Measurements from ENCODE around the gene SOCS3.
A peak's percentile ranks its signal among the peaks of the same experiment; 100 is the strongest.

SOCS3 gene

GRCh38 chr17:78398390-78398789 lies 38.5 kb upstream of the SOCS3 start:
- H3K79me1 ChIP-seq (ENCODE audit: low read depth, low read length): peaks cover 19% of the 10 kb centered on the region
- DNase-seq (ENCODE audit: low spot score): no peak
- no peak overlapping the region for H2BK15ac ChIP-seq (ENCODE audit: low read length)
- H3K36me3 ChIP-seq (replicated peaks in 1 of 2; ENCODE audit: control insufficient read depth in 2 of 2, insufficient read depth in 2 of 2, low read length in 2 of 2): peaks cover 57 to 94% of the 10 kb centered on the region in 2 donors
- no peak overlapping the region for H3K9ac ChIP-seq (ENCODE audit: low read depth, low read length, poor library complexity)
- no peak overlapping the region for H3K4ac ChIP-seq (ENCODE audit: low read length)
- H4K91ac ChIP-seq (ENCODE audit: low read depth, low read length, poor library complexity): no peak overlapping the region
- peak overlapping the region; percentile 42 for H2BK5ac ChIP-seq (ENCODE audit: low read length)
- H3K23ac ChIP-seq (ENCODE audit: low read depth, low read length, poor library complexity): no peak overlapping the region
- H3K4me1 ChIP-seq (ENCODE audit: control insufficient read depth in 2 of 2, insufficient read depth in 1 of 2, low read depth in 1 of 2, low read length in 2 of 2): no peaks in the 10 kb centered on the region
- no peak overlapping the region for H3K4me2 ChIP-seq (ENCODE audit: insufficient read depth, low read length, poor library complexity, severe bottlenecking)
- H3K27me3 ChIP-seq (ENCODE audit: control insufficient read depth in 3 of 3, insufficient read depth in 3 of 3, low read depth in 1 of 3, low read length in 3 of 3): peaks cover 0 to 2% (median 0%) of the 10 kb centered on the region in 3 experiments
- no peak overlapping the region for H4K8ac ChIP-seq (ENCODE audit: low read depth, low read length)
- no peak overlapping the region for H3K18ac ChIP-seq (ENCODE audit: low read length)
- no peak overlapping the region for H2AFZ ChIP-seq (ENCODE audit: low read length)
- no CpG with 5 or more reads among the region's 3 CpGs for WGBS, 2 donors (ENCODE audit: extremely low coverage in 2 of 2, insufficient read length in 2 of 2, insufficient replicate concordance in 1 of 2)
- no peak overlapping the region for H2BK120ac ChIP-seq (ENCODE audit: low read depth, low read length)
- no peak overlapping the region for H3K4me3 ChIP-seq (ENCODE audit: low read length in 2 of 2)
- H3K14ac ChIP-seq (ENCODE audit: low read length): no peak overlapping the region
- no peak overlapping the region for H2BK12ac ChIP-seq (ENCODE audit: low read length)
- H2AK5ac ChIP-seq (ENCODE audit: low read depth, low read length): no peak overlapping the region
- H3K27ac ChIP-seq (replicated peaks; ENCODE audit: low read length): no peak overlapping the region
- H3K9me3 ChIP-seq (replicated peaks in 1 of 2; ENCODE audit: control insufficient read depth in 2 of 2, insufficient read depth in 1 of 2, low read depth in 1 of 2, low read length in 2 of 2): no peaks in the 10 kb centered on the region

- H3K36me3 ChIP-seq (replicated peaks in 1 of 2; ENCODE audit: control insufficient read depth in 2 of 2, insufficient read depth in 2 of 2, low read length in 2 of 2): peaks cover 52 to 91% of the 10 kb centered on the region in 2 donors
- no CpG with 5 or more reads among the region's 13 CpGs for WGBS, 2 donors (ENCODE audit: extremely low coverage in 2 of 2, insufficient read length in 2 of 2, insufficient replicate concordance in 1 of 2)
Observed at GRCh38 chr17:78397681-78398101, 37.8 kb upstream of the SOCS3 start.

GRCh38 chr17:78396441-78397337 lies 36.8 kb upstream of the SOCS3 start:
- H3K36me3 ChIP-seq (replicated peaks in 1 of 2; ENCODE audit: control insufficient read depth in 2 of 2, insufficient read depth in 2 of 2, low read length in 2 of 2): peaks cover 48 to 92% of the 10 kb centered on the region in 2 donors
- no peaks in the 10 kb centered on the region for H3K9me3 ChIP-seq (replicated peaks in 1 of 2; ENCODE audit: control insufficient read depth in 2 of 2, insufficient read depth in 1 of 2, low read depth in 1 of 2, low read length in 2 of 2)
- DNase-seq (ENCODE audit: low spot score): no peak
- H3K18ac ChIP-seq (ENCODE audit: low read length): no peak overlapping the region
- no peak overlapping the region for H3K4me3 ChIP-seq (ENCODE audit: low read length in 2 of 2)
- no peak overlapping the region for H4K91ac ChIP-seq (ENCODE audit: low read depth, low read length, poor library complexity)
- H3K27me3 ChIP-seq (ENCODE audit: control insufficient read depth in 3 of 3, insufficient read depth in 3 of 3, low read depth in 1 of 3, low read length in 3 of 3): peaks cover 0 to 2% (median 0%) of the 10 kb centered on the region in 3 experiments
- H3K4ac ChIP-seq (ENCODE audit: low read length): no peak overlapping the region
- H2BK5ac ChIP-seq (ENCODE audit: low read length): no peak overlapping the region
- H4K8ac ChIP-seq (ENCODE audit: low read depth, low read length): no peak overlapping the region
- peak overlapping the region; percentile 17 for H3K14ac ChIP-seq (ENCODE audit: low read length)
- H2AK5ac ChIP-seq (ENCODE audit: low read depth, low read length): no peak overlapping the region
- no peaks in the 10 kb centered on the region for H3K4me1 ChIP-seq (ENCODE audit: control insufficient read depth in 2 of 2, insufficient read depth in 1 of 2, low read depth in 1 of 2, low read length in 2 of 2)
- no CpG with 5 or more reads among the region's 14 CpGs for WGBS, 2 donors (ENCODE audit: extremely low coverage in 2 of 2, insufficient read length in 2 of 2, insufficient replicate concordance in 1 of 2)
- H3K9ac ChIP-seq (ENCODE audit: low read depth, low read length, poor library complexity): no peak overlapping the region
- H2BK15ac ChIP-seq (ENCODE audit: low read length): no peak overlapping the region
- no peak overlapping the region for H2BK12ac ChIP-seq (ENCODE audit: low read length)
- no peak overlapping the region for H2BK120ac ChIP-seq (ENCODE audit: low read depth, low read length)
- H3K23ac ChIP-seq (ENCODE audit: low read depth, low read length, poor library complexity): peak overlapping the region; percentile 75
- H3K4me2 ChIP-seq (ENCODE audit: insufficient read depth, low read length, poor library complexity, severe bottlenecking): no peak overlapping the region
- no peak overlapping the region for H2AFZ ChIP-seq (ENCODE audit: low read length)
- peaks cover 13% of the 10 kb centered on the region for H3K79me1 ChIP-seq (ENCODE audit: low read depth, low read length)
- no peak overlapping the region for H3K27ac ChIP-seq (replicated peaks; ENCODE audit: low read length)

More at GRCh38 chr17:78397681-78398101, 37.8 kb upstream of the SOCS3 start:
- Histone ChIP-seq H2BK5ac (ENCODE audit: low read length) (no peak overlapping the region), H2BK120ac (ENCODE audit: low read depth, low read length) (no peak overlapping the region), H2AK5ac (ENCODE audit: low read depth, low read length) (no peak overlapping the region), H4K91ac (ENCODE audit: low read depth, low read length, poor library complexity) (no peak overlapping the region), H3K14ac (ENCODE audit: low read length) (no peak overlapping the region), H3K18ac (ENCODE audit: low read length) (no peak overlapping the region), H2BK12ac (ENCODE audit: low read length) (no peak overlapping the region), H3K4me3 (ENCODE audit: low read length in 2 of 2) (no peak overlapping the region), H3K23ac (ENCODE audit: low read depth, low read length, poor library complexity) (no peak overlapping the region), H3K27ac (replicated peaks; ENCODE audit: low read length) (no peak overlapping the region), H3K4ac (ENCODE audit: low read length) (no peak overlapping the region), H3K9ac (ENCODE audit: low read depth, low read length, poor library complexity) (peak overlapping the region; percentile 63), H2BK15ac (ENCODE audit: low read length) (no peak overlapping the region), H3K4me1 (ENCODE audit: control insufficient read depth in 2 of 2, insufficient read depth in 1 of 2, low read depth in 1 of 2, low read length in 2 of 2) (no peaks in the 10 kb centered on the region), H3K79me1 (ENCODE audit: low read depth, low read length) (peaks cover 16% of the 10 kb centered on the region), H4K8ac (ENCODE audit: low read depth, low read length) (no peak overlapping the region), H3K27me3 (ENCODE audit: control insufficient read depth in 3 of 3, insufficient read depth in 3 of 3, low read depth in 1 of 3, low read length in 3 of 3) (peaks cover 0 to 2% (median 0%) of the 10 kb centered on the region in 3 experiments), H3K9me3 (replicated peaks in 1 of 2; ENCODE audit: control insufficient read depth in 2 of 2, insufficient read depth in 1 of 2, low read depth in 1 of 2, low read length in 2 of 2) (no peaks in the 10 kb centered on the region), H3K4me2 (ENCODE audit: insufficient read depth, low read length, poor library complexity, severe bottlenecking) (no peak overlapping the region), H2AFZ (ENCODE audit: low read length) (no peak overlapping the region)
- DNase-seq (ENCODE audit: low spot score): no peak

- no CpG with 5 or more reads among the region's 2 CpGs for WGBS, 2 donors (ENCODE audit: extremely low coverage in 2 of 2, insufficient read length in 2 of 2, insufficient replicate concordance in 1 of 2)
- DNase-seq (ENCODE audit: low spot score): no peak
- no peak overlapping the region for H3K14ac ChIP-seq (ENCODE audit: low read length)
- no peak overlapping the region for H4K91ac ChIP-seq (ENCODE audit: low read depth, low read length, poor library complexity)
- H2BK5ac ChIP-seq (ENCODE audit: low read length): no peak overlapping the region
- no peak overlapping the region for H2AK5ac ChIP-seq (ENCODE audit: low read depth, low read length)
- peak overlapping the region; percentile 66 for H3K9ac ChIP-seq (ENCODE audit: low read depth, low read length, poor library complexity)
- no peak overlapping the region for H4K8ac ChIP-seq (ENCODE audit: low read depth, low read length)
- H3K27me3 ChIP-seq (ENCODE audit: control insufficient read depth in 3 of 3, insufficient read depth in 3 of 3, low read depth in 1 of 3, low read length in 3 of 3): peaks cover 0 to 2% (median 0%) of the 10 kb centered on the region in 3 experiments
- H3K4me1 ChIP-seq (ENCODE audit: control insufficient read depth in 2 of 2, insufficient read depth in 1 of 2, low read depth in 1 of 2, low read length in 2 of 2): peaks cover 0 to 4% of the 10 kb centered on the region in 2 donors
- no peak overlapping the region for H3K18ac ChIP-seq (ENCODE audit: low read length)
- no peak overlapping the region for H3K23ac ChIP-seq (ENCODE audit: low read depth, low read length, poor library complexity)
- no peak overlapping the region for H2AFZ ChIP-seq (ENCODE audit: low read length)
- no peak overlapping the region for H3K4me3 ChIP-seq (ENCODE audit: low read length in 2 of 2)
- no peak overlapping the region for H3K4me2 ChIP-seq (ENCODE audit: insufficient read depth, low read length, poor library complexity, severe bottlenecking)
- peaks cover 34 to 85% of the 10 kb centered on the region in 2 donors for H3K36me3 ChIP-seq (replicated peaks in 1 of 2; ENCODE audit: control insufficient read depth in 2 of 2, insufficient read depth in 2 of 2, low read length in 2 of 2)
- H3K79me1 ChIP-seq (ENCODE audit: low read depth, low read length): peaks cover 18% of the 10 kb centered on the region
- no peak overlapping the region for H2BK15ac ChIP-seq (ENCODE audit: low read length)
- H2BK12ac ChIP-seq (ENCODE audit: low read length): no peak overlapping the region
- no peaks in the 10 kb centered on the region for H3K9me3 ChIP-seq (replicated peaks in 1 of 2; ENCODE audit: control insufficient read depth in 2 of 2, insufficient read depth in 1 of 2, low read depth in 1 of 2, low read length in 2 of 2)
- H2BK120ac ChIP-seq (ENCODE audit: low read depth, low read length): no peak overlapping the region
- no peak overlapping the region for H3K4ac ChIP-seq (ENCODE audit: low read length)
- no peak overlapping the region for H3K27ac ChIP-seq (replicated peaks; ENCODE audit: low read length)
Observed at GRCh38 chr17:78395155-78395554, 35.3 kb upstream of the SOCS3 start.
